GM12865 (cell line): Measurements from ENCODE around the gene MCM7.

Experiments
- DNase-seq: peaks from one replicate; pipeline ENCODE4 v3.0.0; 2010; ENCODE audit warnings: low read depth
- H3K4me3 ChIP-seq: 2 replicates; pipeline ENCODE4 v1.5.1; 2011; ENCODE audit warnings: mild to moderate bottlenecking, low read depth, low read length, control low read depth
- TF ChIP-seq, protein P1 (sequence below): IDR thresholded peaks from 2 replicates; pipeline ENCODE4 v1.5.1; 2011; ENCODE audit warnings: low read length, control low read depth, low read depth, inconsistent platforms; ENCODE audit not compliant: insufficient read depth; ENCODE audit errors: missing control alignments

The MCM7 gene

GRCh38 chr7:100061518-100062193 is 39.5 kb downstream of the MCM7 start:
- no peak for DNase-seq
- H3K4me3 ChIP-seq, result no peak overlapping the region
- TF ChIP-seq, protein P1, sequence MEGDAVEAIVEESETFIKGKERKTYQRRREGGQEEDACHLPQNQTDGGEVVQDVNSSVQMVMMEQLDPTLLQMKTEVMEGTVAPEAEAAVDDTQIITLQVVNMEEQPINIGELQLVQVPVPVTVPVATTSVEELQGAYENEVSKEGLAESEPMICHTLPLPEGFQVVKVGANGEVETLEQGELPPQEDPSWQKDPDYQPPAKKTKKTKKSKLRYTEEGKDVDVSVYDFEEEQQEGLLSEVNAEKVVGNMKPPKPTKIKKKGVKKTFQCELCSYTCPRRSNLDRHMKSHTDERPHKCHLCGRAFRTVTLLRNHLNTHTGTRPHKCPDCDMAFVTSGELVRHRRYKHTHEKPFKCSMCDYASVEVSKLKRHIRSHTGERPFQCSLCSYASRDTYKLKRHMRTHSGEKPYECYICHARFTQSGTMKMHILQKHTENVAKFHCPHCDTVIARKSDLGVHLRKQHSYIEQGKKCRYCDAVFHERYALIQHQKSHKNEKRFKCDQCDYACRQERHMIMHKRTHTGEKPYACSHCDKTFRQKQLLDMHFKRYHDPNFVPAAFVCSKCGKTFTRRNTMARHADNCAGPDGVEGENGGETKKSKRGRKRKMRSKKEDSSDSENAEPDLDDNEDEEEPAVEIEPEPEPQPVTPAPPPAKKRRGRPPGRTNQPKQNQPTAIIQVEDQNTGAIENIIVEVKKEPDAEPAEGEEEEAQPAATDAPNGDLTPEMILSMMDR, result no peak

GRCh38 chr7:100059251-100059739 is 41.9 kb downstream of the MCM7 start:
- no peak for DNase-seq
- H3K4me3 ChIP-seq, result no peak overlapping the region
- TF ChIP-seq, protein P1, result no peak

DNA sequence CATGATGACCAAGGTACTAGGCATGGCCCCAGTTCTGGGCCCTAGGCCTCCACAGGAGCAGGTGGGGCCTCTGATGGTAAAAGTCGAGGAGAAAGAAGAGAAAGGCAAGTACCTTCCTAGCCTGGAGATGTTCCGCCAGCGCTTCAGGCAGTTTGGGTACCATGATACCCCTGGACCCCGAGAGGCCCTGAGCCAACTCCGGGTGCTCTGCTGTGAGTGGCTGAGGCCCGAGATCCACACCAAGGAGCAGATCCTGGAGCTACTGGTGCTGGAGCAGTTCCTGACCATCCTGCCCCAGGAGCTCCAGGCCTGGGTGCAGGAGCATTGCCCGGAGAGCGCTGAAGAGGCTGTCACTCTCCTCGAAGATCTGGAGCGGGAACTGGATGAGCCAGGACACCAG is 44.2 kb downstream of the MCM7 start:
- no peak for DNase-seq
- H3K4me3 ChIP-seq, result no peak overlapping the region
- TF ChIP-seq, protein P1, result no peak

DNA sequence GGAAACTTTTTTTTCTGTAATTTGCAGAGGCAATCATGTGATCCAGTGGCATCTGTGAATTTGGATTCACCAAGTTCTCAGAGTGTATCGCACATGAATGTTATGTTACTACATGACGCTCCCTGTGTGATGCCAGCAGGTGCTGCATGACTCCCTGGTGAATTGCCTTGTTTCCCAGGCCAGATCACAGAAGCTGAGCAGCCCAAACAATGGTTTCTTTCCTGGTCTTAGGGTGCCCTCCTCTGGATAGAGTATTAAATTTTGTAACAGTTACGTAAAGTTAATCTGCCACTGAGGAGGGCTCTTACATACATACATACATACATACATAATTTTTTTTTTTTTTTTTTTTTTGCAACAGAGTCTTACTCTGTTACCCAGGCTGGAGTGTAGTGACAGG is 48.0 kb downstream of the MCM7 start:
- no peak overlapping the region for H3K4me3 ChIP-seq
- peak; percentile 55 for DNase-seq
- TF ChIP-seq, protein P1, result no peak

DNA sequence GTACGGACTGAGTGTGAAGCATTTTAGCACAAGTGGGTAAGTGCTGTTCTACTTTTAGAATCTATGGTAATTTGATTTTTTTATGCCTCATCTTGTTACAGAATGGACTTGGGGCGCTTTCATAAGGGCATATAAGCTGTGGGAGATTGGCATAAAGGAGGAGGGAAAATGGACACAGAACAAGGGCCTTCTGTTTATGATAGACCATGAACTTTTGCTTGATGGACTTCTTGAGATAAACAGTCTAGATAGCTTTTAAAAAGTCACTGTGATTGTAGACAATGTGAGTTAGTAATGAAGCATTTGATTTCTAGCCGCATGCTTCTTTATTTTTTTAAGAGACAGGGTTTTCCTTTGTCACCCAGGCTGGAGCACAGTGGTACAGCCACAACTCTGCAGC is 49.6 kb downstream of the MCM7 start:
- TF ChIP-seq, protein P1, result no peak
- DNase-seq, result no peak
- no peak overlapping the region for H3K4me3 ChIP-seq

DNA sequence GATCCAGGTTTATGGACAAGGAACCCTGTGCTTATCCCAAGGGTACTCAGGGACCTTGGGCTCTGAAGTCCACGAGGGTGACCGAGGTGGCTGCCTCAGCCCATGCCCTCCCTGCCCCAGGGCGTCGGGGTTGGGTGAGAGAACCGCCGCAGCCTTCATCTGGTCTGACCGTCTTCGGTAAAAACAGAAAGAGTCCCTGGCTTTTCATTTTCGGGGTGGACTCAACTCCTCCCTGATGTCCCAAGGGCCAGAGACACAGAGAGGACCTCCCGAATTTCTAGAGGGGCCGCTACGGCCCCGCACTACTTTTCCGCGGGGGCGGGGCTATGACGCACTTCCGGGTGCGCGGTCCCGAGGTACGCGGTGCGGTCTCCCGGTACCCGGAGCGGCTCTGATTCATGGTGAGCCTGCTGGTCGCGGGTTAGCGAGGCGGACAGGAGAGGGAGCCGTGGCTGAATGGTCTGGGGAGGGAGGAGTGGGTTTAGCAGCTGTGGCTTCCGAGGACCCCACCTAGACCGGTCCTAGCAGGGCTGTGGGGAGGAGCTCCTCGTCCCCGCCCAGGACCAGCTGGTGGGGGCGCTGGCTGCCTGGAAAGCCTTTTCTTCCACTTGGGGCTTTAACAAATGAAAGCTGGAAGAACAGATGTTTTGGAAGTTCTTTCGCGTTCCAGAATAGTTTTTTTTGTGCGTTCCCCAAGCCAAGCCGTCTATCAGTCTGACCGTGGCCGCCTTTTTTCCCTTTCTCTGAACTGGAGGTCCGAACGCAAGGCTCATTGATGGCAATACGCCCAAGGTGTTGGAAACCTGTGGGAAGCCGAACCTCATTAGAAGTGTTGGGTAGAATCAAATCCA is 51.5 kb downstream of the MCM7 start, which contains the start of gene ZSCAN21:
TSS of gene ZSCAN21 (plus strand) at position 334 of the 851 bp plus-strand sequence. CDS start 7,233 bp downstream, outside the sequence.
- peak; percentile 77 for DNase-seq
- H3K4me3 ChIP-seq, result peak within 1 kb of the TSS; percentile 75
- TF ChIP-seq, protein P1, result peak; percentile 5
